PC-3 (cell line): ENCODE data around the gene EPB41. TPM values are rescaled to one million over a fixed set of nuclear protein-coding genes. Genes with fewer than 3 reads are reported as not detected.
"Not testable (repeated sequence)": the region's sequence is repeated elsewhere in the genome, so short reads cannot be mapped to it uniquely, and the experiment has no call there.

Experiments
- ATAC-seq: fragments of 200-7000 bp; cut with Tn5 transposase; 2 replicates; pipeline ENCODE4 v1.9.1; 2020; ENCODE audit warnings: mild to moderate bottlenecking, moderate library complexity
- BruUV-seq: library from RNA; stranded (reverse); fragments of 400-500 nt; replicated peaks from 2 replicates; lab custom pipeline; 2021; lab: Mats Ljungman, UMichigan
- CTCF ChIA-PET: fragments of 300-600 bp; sonication (Branson Sonifier 250); formaldehyde crosslinking; loops from one replicate; lab custom pipeline; 2022; ENCODE audit warnings: antibody characterized with exemption; lab: Charles Lee
- POLR2A ChIA-PET: fragments of 300-600 bp; sonication (Branson Sonifier 250); formaldehyde crosslinking; loops from one replicate; lab custom pipeline; 2022; ENCODE audit warnings: antibody characterized with exemption; ENCODE audit not compliant: unreplicated experiment; lab: Charles Lee
- DNase-seq: peaks from one replicate; pipeline ENCODE4 v3.0.0-alpha.2; 2015
- H2AFZ ChIP-seq: fragments of 300-600 bp; sonication (generic); 2 replicates; pipeline ENCODE4 v1.6.0; 2016; ENCODE audit warnings: antibody characterized with exemption, low read length
- H3F3A ChIP-seq: fragments of 300-600 bp; sonication (generic); one replicate; pipeline ENCODE4 v1.6.0; 2017; ENCODE audit warnings: antibody characterized with exemption, low read length, control low read depth, mild to moderate bottlenecking; ENCODE audit not compliant: unreplicated experiment
- H3K27ac ChIP-seq: fragments of 300-600 bp; sonication (generic); 2 replicates; pipeline ENCODE4 v1.5.1; 2016; ENCODE audit warnings: mild to moderate bottlenecking, low read length
- H3K27me3 ChIP-seq: fragments of 300-600 bp; sonication (generic); 2 replicates; pipeline ENCODE4 v1.6.1; 2016; ENCODE audit warnings: low read length, mixed read lengths
- H3K36me3 ChIP-seq: fragments of 300-600 bp; sonication (generic); 2 replicates; pipeline ENCODE4 v1.6.1; 2016; ENCODE audit warnings: low read depth, mixed run types, low read length, mixed read lengths
- H3K4me1 ChIP-seq: fragments of 300-600 bp; sonication (generic); 2 replicates; pipeline ENCODE4 v1.5.1; 2016; ENCODE audit warnings: low read length; ENCODE audit not compliant: insufficient read depth
- H3K4me2 ChIP-seq: fragments of 300-600 bp; sonication (generic); 2 replicates; pipeline ENCODE4 v1.6.0; 2016; ENCODE audit warnings: low read length
- H3K4me3 ChIP-seq: fragments of 300-600 bp; sonication (generic); 2 replicates; pipeline ENCODE4 v1.5.1; 2016; ENCODE audit warnings: mild to moderate bottlenecking, low read length, mixed read lengths
- H3K79me2 ChIP-seq: fragments of 300-600 bp; sonication (generic); 2 replicates; pipeline ENCODE4 v1.6.1; 2017; ENCODE audit warnings: low read length, mixed read lengths
- H3K9ac ChIP-seq: fragments of 300-600 bp; sonication (generic); 2 replicates; pipeline ENCODE4 v1.6.0; 2016; ENCODE audit warnings: mild to moderate bottlenecking, low read length
- H3K9me2 ChIP-seq: fragments of 300-600 bp; sonication (generic); replicated peaks from 2 replicates; pipeline ENCODE4 v1.6.1; 2016; ENCODE audit warnings: mixed run types, low read length, mixed read lengths
- H3K9me3 ChIP-seq: fragments of 300-600 bp; sonication (generic); 2 replicates; pipeline ENCODE4 v1.6.1; 2016; ENCODE audit warnings: low read length, mixed read lengths
- H4K20me1 ChIP-seq: fragments of 300-600 bp; sonication (generic); 2 replicates; pipeline ENCODE4 v1.6.1; 2016; ENCODE audit warnings: low read length, mixed read lengths
- EZH2 ChIP-seq: fragments of 300-600 bp; sonication (generic); IDR thresholded peaks from one replicate; pipeline ENCODE4 v1.6.1; 2017; ENCODE audit warnings: antibody characterized with exemption, mild to moderate bottlenecking, low read length; ENCODE audit not compliant: unreplicated experiment
- EZH2phosphoT487 ChIP-seq: fragments of 300-600 bp; sonication (generic); IDR thresholded peaks from 2 replicates; pipeline ENCODE4 v1.6.1; 2018; ENCODE audit warnings: mild to moderate bottlenecking, antibody characterized with exemption, low read length, borderline replicate concordance
- intact Hi-C: fragments of 100-400 bp; cut with micrococcal nuclease; formaldehyde crosslinking; loops from 2 replicates; pipeline ENCODE4 v1.9.0; 2023
- total RNA-seq: library from RNA; depleted of rRNA; stranded (reverse); fragments of >200 nt; gene quantifications from 2 replicates; pipeline ENCODE4 v1.2.3, GENCODE V29; 2014
- TF ChIP-seq, protein P1 (sequence below): fragments of 300-600 bp; sonication (generic); conservative IDR thresholded peaks from 2 replicates; pipeline ENCODE4 v1.5.1; 2017; ENCODE audit warnings: antibody characterized with exemption, low read depth, mild to moderate bottlenecking, low read length

EPB41 gene
- total RNA-seq, 1 experiment from 2014 or later = 44.9 TPM

GRCh38 chr1:28956038-28956464 lies 41.7 kb downstream of the EPB41 start:
- Histone ChIP-seq H3K4me3 (no peak overlapping the region), H3K27me3 (no peaks in the 10 kb centered on the region), H3F3A (no peaks in the 10 kb centered on the region), H3K4me1 (peaks cover 9% of the 10 kb centered on the region; the same call in 1 of the 2 replicates), H3K36me3 (no peaks in the 10 kb centered on the region), H3K27ac (no peak overlapping the region), H3K9me2 (no peaks in the 10 kb centered on the region), H3K4me2 (no peak overlapping the region), H4K20me1 (no peaks in the 10 kb centered on the region), H2AFZ (no peak overlapping the region), H3K9me3 (no peaks in the 10 kb centered on the region), H3K9ac (no peak overlapping the region), H3K79me2 (0 out of 2 replicates have a peak, but pooled peaks cover 3% of the 10 kb centered on the region)
- ChIA-PET CTCF (no interaction called here), POLR2A (no interaction called here)
- DNase-seq (peak; percentile 15), ATAC-seq (peak; percentile 53)
- intact Hi-C loops = no loop called here
- BruUV-seq = no TSS peak
- TF ChIP-seq, protein P1, sequence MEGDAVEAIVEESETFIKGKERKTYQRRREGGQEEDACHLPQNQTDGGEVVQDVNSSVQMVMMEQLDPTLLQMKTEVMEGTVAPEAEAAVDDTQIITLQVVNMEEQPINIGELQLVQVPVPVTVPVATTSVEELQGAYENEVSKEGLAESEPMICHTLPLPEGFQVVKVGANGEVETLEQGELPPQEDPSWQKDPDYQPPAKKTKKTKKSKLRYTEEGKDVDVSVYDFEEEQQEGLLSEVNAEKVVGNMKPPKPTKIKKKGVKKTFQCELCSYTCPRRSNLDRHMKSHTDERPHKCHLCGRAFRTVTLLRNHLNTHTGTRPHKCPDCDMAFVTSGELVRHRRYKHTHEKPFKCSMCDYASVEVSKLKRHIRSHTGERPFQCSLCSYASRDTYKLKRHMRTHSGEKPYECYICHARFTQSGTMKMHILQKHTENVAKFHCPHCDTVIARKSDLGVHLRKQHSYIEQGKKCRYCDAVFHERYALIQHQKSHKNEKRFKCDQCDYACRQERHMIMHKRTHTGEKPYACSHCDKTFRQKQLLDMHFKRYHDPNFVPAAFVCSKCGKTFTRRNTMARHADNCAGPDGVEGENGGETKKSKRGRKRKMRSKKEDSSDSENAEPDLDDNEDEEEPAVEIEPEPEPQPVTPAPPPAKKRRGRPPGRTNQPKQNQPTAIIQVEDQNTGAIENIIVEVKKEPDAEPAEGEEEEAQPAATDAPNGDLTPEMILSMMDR = no peak
- TF ChIP-seq EZH2phosphoT487 = no peak
- no peak for TF ChIP-seq EZH2

DNA sequence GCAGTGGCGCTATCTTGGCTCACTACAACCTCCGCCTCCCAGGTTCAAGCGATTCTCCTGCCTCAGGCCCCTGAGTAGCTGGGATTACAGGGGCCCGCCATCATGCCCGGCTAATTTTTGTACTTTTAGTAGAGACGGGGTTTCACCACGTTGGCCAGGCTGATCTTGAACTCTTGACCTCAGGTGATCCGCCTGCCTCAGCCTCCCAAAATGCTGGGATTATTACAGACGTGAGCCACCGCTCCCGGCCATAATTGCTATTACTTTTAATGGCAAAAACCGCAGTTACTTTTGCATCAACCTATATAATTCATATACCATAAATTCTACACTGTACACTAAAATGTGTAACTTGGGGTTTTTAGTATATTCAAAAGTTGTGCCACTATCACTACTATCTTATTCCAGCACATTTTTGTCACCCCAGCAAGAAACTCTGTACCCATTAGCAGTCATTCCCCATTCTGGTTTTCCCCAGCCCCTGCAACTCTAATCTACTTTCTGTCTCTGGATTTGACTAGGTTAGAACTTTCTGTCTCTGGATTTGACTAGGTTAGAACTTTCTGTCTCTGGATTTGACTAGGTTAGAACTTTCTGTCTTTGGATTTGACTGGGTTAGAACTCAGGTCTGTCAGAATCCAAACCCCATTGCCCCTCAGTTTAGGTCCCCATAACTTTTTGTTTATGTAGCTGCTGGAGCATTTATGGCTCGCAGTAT lies 47.9 kb downstream of the EPB41 start:
- H3K27me3 ChIP-seq, H2AFZ ChIP-seq, H3K9me2 ChIP-seq, POLR2A ChIA-PET, H3K36me3 ChIP-seq, H4K20me1 ChIP-seq, CTCF ChIA-PET, DNase-seq, H3K9ac ChIP-seq, H3F3A ChIP-seq, H3K4me3 ChIP-seq, BruUV-seq, intact Hi-C loops, H3K4me2 ChIP-seq, ATAC-seq, H3K79me2 ChIP-seq, H3K27ac ChIP-seq, H3K9me3 ChIP-seq: not testable (repeated sequence)
- H3K4me1 ChIP-seq = peaks cover 15% of the 10 kb centered on the region

DNA sequence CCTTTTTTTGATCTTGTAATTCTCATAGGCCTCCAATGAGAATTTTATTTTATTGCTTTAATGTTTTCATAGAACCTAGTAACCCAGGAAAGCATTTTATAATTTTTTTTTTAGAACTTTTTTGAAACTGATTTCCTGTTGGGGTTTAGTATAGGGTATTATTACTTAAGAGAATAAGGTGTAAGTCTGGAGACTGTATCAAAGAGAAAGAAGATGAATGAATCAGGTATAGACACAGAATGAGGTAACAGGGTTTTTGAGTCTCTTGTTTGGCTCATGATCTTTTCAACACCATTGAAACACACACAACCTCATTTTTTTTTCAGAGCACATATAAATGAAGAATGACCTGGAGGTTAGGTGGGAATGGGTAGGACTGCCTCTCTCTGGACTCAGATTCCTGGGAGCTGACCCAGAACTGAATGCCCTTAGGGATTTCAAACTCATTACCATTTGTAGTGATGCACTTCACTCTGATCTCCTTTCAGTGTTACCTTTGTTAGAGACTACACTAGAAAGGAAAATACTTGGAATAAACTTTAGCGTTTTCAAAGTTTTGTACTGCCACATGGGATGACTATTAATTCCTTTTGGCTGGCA lies 51.0 kb downstream of the EPB41 start:
- no peak overlapping the region for H3K27ac ChIP-seq
- no TSS peak for BruUV-seq
- POLR2A ChIA-PET = no interaction called here

More for the DNA sequence above, 51.0 kb downstream of the EPB41 start:
- DNase-seq = no peak
- H3K79me2 ChIP-seq = peaks cover 8% of the 10 kb centered on the region; the same call in 1 of the 2 replicates
- H3K36me3 ChIP-seq = no peaks in the 10 kb centered on the region
- CTCF ChIA-PET = no interaction called here
- H3F3A ChIP-seq = no peaks in the 10 kb centered on the region
- no peak for ATAC-seq
- peaks cover 15% of the 10 kb centered on the region for H3K4me1 ChIP-seq
- H4K20me1 ChIP-seq = no peaks in the 10 kb centered on the region
- no peaks in the 10 kb centered on the region for H3K9me3 ChIP-seq
- no peak overlapping the region for H3K4me2 ChIP-seq
- H3K9ac ChIP-seq = no peak overlapping the region
- no peak overlapping the region for H3K4me3 ChIP-seq
- H3K9me2 ChIP-seq = no peaks in the 10 kb centered on the region
- H2AFZ ChIP-seq = no peak overlapping the region
- H3K27me3 ChIP-seq = no peaks in the 10 kb centered on the region
- intact Hi-C loops = no loop called here
- TF ChIP-seq EZH2phosphoT487 (no peak), EZH2 (no peak)
- TF ChIP-seq, protein P1 = no peak
